HG02870 (cell line): ENCODE data around the gene BTG3.

Experiments used
- ATAC-seq: cut with Tn5 transposase; IDR thresholded peaks from one replicate; pipeline ENCODE4 v1.9.1; 2021; ENCODE audit warnings: mild to moderate bottlenecking, moderate library complexity; ENCODE audit not compliant: unreplicated experiment

BTG3 gene

GRCh38 chr21:17590430-17590829 is 22.3 kb downstream of the BTG3 start:
- ATAC-seq = no peak

- ATAC-seq = no peak
These were observed 26.7 kb downstream of the BTG3 start for GRCh38 chr21:17585875-17586450.

- ATAC-seq = no peak
These were observed 28.8 kb downstream of the BTG3 start for GRCh38 chr21:17583898-17584297.

DNA sequence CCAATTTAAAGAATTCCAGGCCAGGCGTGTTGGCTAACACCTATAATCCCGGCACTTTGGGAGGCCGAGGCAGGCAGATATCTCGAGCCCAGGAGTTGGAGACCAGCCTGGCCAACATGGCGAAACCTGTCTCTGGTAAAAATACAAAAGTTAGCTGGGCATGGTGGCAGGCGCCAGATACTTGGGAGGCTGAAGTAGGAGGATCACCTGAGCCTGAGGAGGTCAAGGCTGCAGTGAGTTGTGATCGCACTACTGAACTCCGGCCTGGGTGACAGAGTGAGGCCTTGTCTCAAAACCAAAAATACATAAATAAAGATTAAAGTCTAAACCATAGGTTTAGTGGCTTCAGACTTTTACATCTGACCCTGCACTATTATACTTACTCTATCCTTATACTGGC is 32.4 kb downstream of the BTG3 start:
- ATAC-seq = no peak

DNA sequence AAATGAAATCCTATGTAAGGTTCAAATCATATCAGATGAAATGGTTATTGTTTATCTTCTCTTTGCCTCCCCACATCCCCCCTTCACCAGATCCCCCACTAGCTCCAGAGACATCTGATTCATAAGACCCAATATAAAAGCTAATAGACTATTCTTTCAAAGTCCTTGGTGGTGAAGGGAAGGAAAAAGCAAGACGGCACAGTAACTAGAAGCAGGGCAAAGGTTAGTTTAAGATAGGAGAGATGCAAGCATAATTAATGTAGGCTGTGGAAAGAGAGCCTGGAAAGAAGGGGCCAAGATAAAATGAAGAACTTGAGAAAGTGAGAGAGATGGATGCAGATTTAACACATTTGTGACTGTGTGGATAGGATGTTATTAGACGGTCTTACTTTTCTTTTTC is 33.8 kb downstream of the BTG3 start:
- no peak for ATAC-seq

DNA sequence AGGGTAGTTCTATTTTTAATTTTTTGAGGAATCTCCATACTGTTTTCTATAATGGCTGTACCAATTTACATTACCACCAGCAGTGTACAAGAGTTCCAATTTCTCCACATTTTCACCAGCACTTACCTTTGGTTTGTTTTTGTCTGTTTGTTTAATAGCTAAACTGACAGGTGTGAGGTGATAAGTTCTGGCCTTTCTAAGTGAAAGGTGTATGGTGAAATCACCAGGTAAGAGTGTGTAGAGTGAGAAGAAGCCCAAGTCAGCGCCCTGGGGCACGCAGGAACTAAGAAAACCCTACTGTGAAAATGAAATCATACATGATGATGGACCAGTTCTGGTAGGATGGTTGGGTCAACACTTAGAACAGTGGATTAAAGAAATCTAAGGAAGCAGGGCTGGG is 34.5 kb downstream of the BTG3 start:
- ATAC-seq = no peak

DNA sequence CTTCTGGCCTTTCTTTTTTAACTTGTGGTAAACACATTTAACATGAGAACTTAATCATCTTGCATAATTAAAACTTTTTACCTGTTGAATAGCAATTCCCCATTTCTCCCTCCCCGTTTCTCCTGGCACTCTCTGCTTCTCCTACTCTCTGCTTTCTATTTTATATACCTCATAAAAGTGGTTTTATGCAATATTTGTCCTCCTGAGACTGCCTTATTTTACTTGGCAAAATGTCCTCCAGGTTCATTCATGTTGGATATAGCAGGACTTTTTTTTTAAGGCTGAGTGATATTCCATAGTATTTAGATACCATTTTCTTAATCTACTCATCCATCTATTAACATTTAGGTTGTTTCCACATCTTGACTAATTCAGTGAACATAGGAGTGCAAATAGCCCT is 35.0 kb downstream of the BTG3 start:
- ATAC-seq = no peak

DNA sequence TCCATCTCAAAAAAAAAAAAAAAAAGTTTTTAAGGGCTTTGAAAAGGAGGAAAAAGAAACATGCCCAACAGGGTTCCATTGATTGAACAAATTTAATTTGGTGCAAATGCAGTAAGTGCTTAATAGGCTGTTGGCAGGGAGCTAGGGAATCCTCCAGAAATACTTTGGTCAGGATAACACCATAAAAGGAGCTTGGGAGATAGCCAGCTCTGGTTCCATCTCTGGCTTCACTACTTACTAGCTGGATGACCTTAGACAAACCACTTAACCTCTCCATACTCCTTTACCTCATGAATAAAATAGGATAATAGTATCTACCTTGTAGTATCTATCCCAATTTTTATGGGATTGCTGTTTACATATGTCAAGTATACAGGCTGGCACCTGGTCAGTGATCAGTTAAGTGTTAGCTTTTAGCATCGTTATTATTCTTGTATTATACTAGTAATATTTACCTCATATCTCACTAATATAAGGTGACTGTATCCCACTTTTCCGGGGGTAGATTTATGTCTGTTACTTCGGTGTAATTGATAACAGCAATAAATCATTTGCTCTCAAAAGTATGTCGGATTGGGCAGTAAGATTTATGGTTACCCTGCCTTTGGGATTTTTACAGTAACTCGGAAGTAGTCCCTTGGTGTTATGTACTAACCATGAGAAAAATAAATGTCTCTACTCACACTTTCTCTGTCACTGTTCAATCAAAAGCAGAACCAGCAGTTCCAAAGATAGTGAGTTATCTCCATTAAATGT is 36.4 kb downstream of the BTG3 start:
- no peak for ATAC-seq

GRCh38 chr21:17575076-17575475 is 37.6 kb downstream of the BTG3 start:
- ATAC-seq = no peak

DNA sequence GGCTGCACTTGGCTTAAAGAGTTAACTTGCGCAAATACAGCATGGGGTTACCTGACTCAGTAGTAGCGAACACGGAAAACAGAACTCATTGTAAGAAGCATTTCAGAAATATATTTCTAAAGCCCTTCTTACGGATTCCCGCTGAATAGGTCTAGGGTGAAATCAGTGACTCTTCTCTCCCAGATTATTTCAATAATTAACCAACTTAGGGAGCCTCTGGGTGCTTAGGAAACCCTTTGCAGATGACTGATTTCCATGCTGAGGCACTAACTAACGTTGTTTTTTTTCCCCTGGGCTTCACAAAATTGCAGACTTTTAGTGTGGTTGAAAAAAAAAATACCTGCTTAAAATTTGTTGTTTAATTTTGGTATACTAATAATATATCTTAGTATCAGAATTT is 40.3 kb downstream of the BTG3 start:
- ATAC-seq = no peak

- ATAC-seq = no peak
These were observed 41.9 kb downstream of the BTG3 start for GRCh38 chr21:17570786-17571185.

DNA sequence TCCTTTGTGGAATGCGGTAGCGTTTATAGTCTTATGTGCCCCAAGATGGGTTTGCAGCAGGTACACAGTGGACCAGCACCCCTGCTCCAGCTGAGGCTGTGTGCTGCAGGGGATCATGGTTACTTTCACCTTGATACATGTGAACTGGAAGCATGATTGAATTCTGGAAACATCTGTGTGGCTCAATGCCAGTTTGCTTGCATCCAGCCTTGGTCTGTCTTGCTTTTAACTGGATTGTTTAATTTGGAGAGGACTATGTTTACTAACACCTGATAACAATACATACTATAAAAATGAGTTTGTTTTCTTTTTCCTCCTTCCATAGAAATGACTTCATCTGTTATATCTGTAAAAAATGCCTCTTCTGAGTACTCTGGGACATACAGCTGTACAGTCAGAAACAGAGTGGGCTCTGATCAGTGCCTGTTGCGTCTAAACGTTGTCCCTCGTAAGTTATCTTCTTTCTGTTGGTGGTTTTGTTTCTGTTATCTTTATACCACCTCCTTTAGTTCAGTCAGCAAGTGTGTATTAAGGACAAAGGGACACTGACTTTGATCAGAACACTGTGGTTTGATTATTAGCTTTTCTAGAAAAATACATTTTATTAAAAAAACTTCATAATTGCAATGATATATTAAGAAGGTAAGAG is 52.2 kb downstream of the BTG3 start:
- no peak for ATAC-seq

- ATAC-seq = no peak
These were observed 57.8 kb downstream of the BTG3 start for GRCh38 chr21:17554679-17555465.

- no peak for ATAC-seq
These were observed 58.6 kb downstream of the BTG3 start for GRCh38 chr21:17554120-17554519.

DNA sequence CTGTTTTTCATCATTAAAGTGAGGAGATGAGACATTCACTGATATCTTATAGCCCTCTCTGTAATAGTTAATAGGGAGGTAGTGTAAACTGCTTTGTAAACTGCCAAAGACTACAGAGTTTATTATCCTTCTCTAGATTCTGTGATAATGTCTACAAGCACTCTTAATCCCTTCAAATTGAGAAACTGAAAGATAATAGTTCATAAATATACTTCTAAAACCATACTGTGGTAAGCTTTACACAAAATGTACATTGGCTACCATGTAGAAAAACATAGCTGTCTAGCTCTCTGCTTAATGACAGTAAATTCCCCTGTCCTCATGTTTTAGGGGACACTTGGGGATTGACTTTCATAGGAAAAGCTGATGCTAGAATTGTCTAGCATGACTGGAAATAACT is 60.3 kb downstream of the BTG3 start:
- ATAC-seq = no peak

GRCh38 chr21:17550671-17551308 is 61.9 kb downstream of the BTG3 start:
- no peak for ATAC-seq

- ATAC-seq = no peak
These were observed 64.4 kb downstream of the BTG3 start for GRCh38 chr21:17548262-17548661.

DNA sequence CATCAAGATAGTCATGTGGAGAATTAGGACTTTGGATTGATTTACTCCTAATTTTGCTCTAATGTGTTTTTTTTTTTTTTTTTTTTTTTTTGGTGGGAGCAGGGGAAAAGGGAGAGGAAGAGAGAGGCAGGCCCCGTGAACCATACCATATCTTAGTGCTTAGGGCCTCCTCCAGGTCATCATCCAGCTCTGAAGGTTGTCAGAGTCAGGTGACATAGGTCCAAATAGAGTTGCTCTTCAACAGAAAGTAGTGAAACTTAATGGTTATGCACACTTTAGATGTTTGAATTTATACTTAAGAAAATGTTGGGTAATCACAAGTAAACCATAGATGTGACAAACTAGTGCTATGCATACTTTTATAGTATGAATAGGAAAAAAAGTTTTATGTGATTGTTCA is 67.7 kb downstream of the BTG3 start:
- no peak for ATAC-seq
